Endodermal cell (in vitro differentiated cells): ENCODE measurements around the gene REEP5. TPM values are rescaled to one million over a fixed set of nuclear protein-coding genes. Genes with fewer than 3 reads are reported as not detected.

ENCODE experiments used
- DNase-seq: peaks from one replicate; pipeline ENCODE4 v3.0.0-alpha.2; 2017
- H3K27ac ChIP-seq: 2 replicates; pipeline ENCODE4 v1.5.1; 2013; ENCODE audit warnings: mild to moderate bottlenecking, low read depth, low read length, moderate library complexity
- H3K27me3 ChIP-seq: 2 replicates; pipeline ENCODE4 v1.6.1; 2013; ENCODE audit warnings: mild to moderate bottlenecking, low read length, moderate library complexity; ENCODE audit not compliant: insufficient read depth, control insufficient read depth, poor library complexity, severe bottlenecking
- H3K36me3 ChIP-seq: 2 replicates; pipeline ENCODE4 v1.7.0; 2013; ENCODE audit warnings: mild to moderate bottlenecking, low read length, moderate library complexity; ENCODE audit not compliant: control insufficient read depth, insufficient read depth
- H3K4me1 ChIP-seq: one replicate; pipeline ENCODE4 v1.7.0; 2013; ENCODE audit warnings: low read length; ENCODE audit not compliant: control insufficient read depth, insufficient read depth
- H3K4me3 ChIP-seq: 2 replicates; pipeline ENCODE4 v1.5.1; 2013; ENCODE audit warnings: mild to moderate bottlenecking, low read length, moderate library complexity
- H3K9ac ChIP-seq: 2 replicates; pipeline ENCODE4 v1.6.1; 2013; ENCODE audit warnings: mild to moderate bottlenecking, low read length, moderate library complexity; ENCODE audit not compliant: poor library complexity, severe bottlenecking; ENCODE audit errors: extremely low read depth
- H3K9me3 ChIP-seq: 2 replicates; pipeline ENCODE4 v1.6.1; 2013; ENCODE audit warnings: mild to moderate bottlenecking, low read length, moderate library complexity; ENCODE audit not compliant: control insufficient read depth
- H3K27ac Mint-ChIP-seq: 2 replicates; pipeline ENCODE4 v1.8.0; 2020; ENCODE audit warnings: mixed read lengths
- H3K27me3 Mint-ChIP-seq: 2 replicates; pipeline ENCODE4 v1.8.0; 2021; ENCODE audit warnings: mild to moderate bottlenecking, mixed read lengths; ENCODE audit not compliant: insufficient read depth
- H3K36me3 Mint-ChIP-seq: 2 replicates; pipeline ENCODE4 v1.8.0; 2020; ENCODE audit warnings: low read depth, mixed read lengths
- H3K4me1 Mint-ChIP-seq: 2 replicates; pipeline ENCODE4 v1.8.0; 2020; ENCODE audit warnings: mixed read lengths
- H3K4me3 Mint-ChIP-seq: 2 replicates; pipeline ENCODE4 v1.8.0; 2020; ENCODE audit warnings: mild to moderate bottlenecking, moderate library complexity, mixed read lengths
- H3K9me3 Mint-ChIP-seq: 2 replicates; pipeline ENCODE4 v1.8.0; 2020; ENCODE audit warnings: mild to moderate bottlenecking, mixed read lengths
- CTCF ChIP-seq: fragments of 200-600 bp; sonication (generic); conservative IDR thresholded peaks from 2 replicates; pipeline ENCODE4 v1.5.0; 2021; ENCODE audit warnings: antibody characterized with exemption, mild to moderate bottlenecking
- WGBS, 2 experiments: methylation state at CpG; one replicate each; pipeline versions ENCODE4 v1.1.5 to v1.1.7; 2013; ENCODE audit warnings: missing lambda C conversion rate in 2 of 2, mixed read lengths in 1 of 2; ENCODE audit not compliant: insufficient coverage in 1 of 2, insufficient read length in 1 of 2; 5-methylcytosine and 5-hydroxymethylcytosine counted together
- long read RNA-seq, 4 experiments: library from polyadenylated mRNA in 2 of 4; library from RNA in 1 of 4; library from capped mRNA in 1 of 4; stranded (forward) in 3 of 4; unstranded in 1 of 4; transcript quantifications; one replicate each; pipeline ENCODE4 v2.0.0, GENCODE V29; 2020 to 2021; ENCODE audit warnings: inconsistent platforms in 1 of 4
- polyA plus RNA-seq, 2 experiments: library from polyadenylated mRNA; stranded (reverse); fragments of 50-300 nt; gene quantifications; one replicate each; pipeline ENCODE4 v1.2.3, GENCODE V29; 2013
- total RNA-seq, 2 donors: library from RNA; stranded (reverse); fragmentation: NEBNext Ultra II Directional in 1 of 2; extraction: Animal tissue kit (Norgen Biotek cat#: 25700) in 1 of 2; gene quantifications; 2 replicates in 1 of 2; 3 replicates in 1 of 2; pipeline ENCODE4 v1.2.1, GENCODE V29; 2021

REEP5 gene
- 10 to 100 TPM; 42.1 to 42.3 TPM for total RNA-seq
- 36.2 TPM for polyA plus RNA-seq (2013, experiment 1 of 2)
- polyA plus RNA-seq (2013, experiment 2 of 2) = 31.8 TPM
- long read RNA-seq, experiment 1, transcript REEP5-202 (5 exons, 3,326 nt) = major isoform, 39 of 57 reads
- long read RNA-seq, experiment 1, partial matches to known transcripts = 5 of 57 reads
- long read RNA-seq, experiment 1, other reads (novel, unspliced or antisense) = 12 of 57 reads
- long read RNA-seq, experiment 2, transcript REEP5-202 (5 exons, 3,326 nt) = major isoform, 112 of 121 reads
- long read RNA-seq, experiment 2, partial matches to known transcripts = 3 of 121 reads
- long read RNA-seq, experiment 2, other reads (novel, unspliced or antisense) = 4 of 121 reads
- long read RNA-seq, experiment 3, transcript REEP5-202 (5 exons, 3,326 nt) = major isoform, 318 of 339 reads
- long read RNA-seq, experiment 3, partial matches to known transcripts = 4 of 339 reads
- long read RNA-seq, experiment 3, other reads (novel, unspliced or antisense) = 16 of 339 reads
- long read RNA-seq, experiment 4, transcript REEP5-202 (5 exons, 3,326 nt) = major isoform, 178 of 187 reads
- long read RNA-seq, experiment 4, partial matches to known transcripts = 2 of 187 reads
- long read RNA-seq, experiment 4, other reads (novel, unspliced or antisense) = 6 of 187 reads

GRCh38 chr5:112921833-112922817 is at the start of gene REEP5:
TSS of gene REEP5 (minus strand) at chr5:112922227. CDS start at chr5:112922190, 37 bp downstream.
- Histone ChIP-seq H3K36me3 (peaks cover 19% of the 10 kb centered on the region), H3K9me3 (no peaks in the 10 kb centered on the region), H3K9ac (peak within 1 kb of the TSS; percentile 77), H3K4me1 (peaks cover 6% of the 10 kb centered on the region), H3K27ac (peak within 1 kb of the TSS; percentile 90), H3K27me3 (peaks cover 18% of the 10 kb centered on the region), H3K4me3 (peak within 1 kb of the TSS; percentile 94)
- Mint-ChIP-seq H3K4me1 (peaks cover 21% of the 10 kb centered on the region), H3K4me3 (peak within 1 kb of the TSS; percentile 92), H3K27ac (peak within 1 kb of the TSS; percentile 97), H3K9me3 (no peaks in the 10 kb centered on the region), H3K27me3 (peaks cover 18% of the 10 kb centered on the region), H3K36me3 (peaks cover 18% of the 10 kb centered on the region)
- DNase-seq = peak; percentile 92
- 2 to 4% methylated on average over 41 to 79 of the region's 80 CpGs for WGBS, 2 experiments
- peak; percentile 89 for TF ChIP-seq CTCF

DNA sequence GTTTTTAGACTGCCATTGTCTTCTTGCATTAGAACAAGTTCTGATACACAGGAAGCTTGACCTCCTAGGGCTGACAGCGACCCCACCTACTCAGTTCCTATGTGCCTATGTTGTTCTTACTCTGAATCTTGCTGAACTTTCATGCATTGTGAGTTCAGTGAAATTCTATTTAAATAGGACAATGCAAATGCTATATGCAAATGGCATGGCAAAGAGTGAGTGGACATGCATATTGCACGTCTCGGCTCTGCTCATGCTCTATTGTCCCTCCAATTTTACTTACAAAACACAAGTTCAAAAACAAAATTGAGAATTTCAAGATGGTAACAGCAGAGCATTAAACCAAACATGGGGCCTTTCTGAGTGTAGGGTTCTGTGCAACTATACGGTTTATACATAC is 49.2 kb upstream of the REEP5 start:
- no peak for DNase-seq
- Histone ChIP-seq H3K27me3 (no peaks in the 10 kb centered on the region), H3K4me1 (no peaks in the 10 kb centered on the region), H3K9me3 (no peaks in the 10 kb centered on the region), H3K4me3 (no peak overlapping the region), H3K36me3 (no peaks in the 10 kb centered on the region), H3K27ac (no peak overlapping the region), H3K9ac (no peak overlapping the region)
- WGBS, 2 experiments = 89 to 100% methylated on average over 2 to 4 of the region's 4 CpGs
- Mint-ChIP-seq H3K36me3 (no peaks in the 10 kb centered on the region), H3K27ac (no peak overlapping the region), H3K4me3 (no peak overlapping the region), H3K9me3 (no peaks in the 10 kb centered on the region), H3K4me1 (peaks cover 23% of the 10 kb centered on the region), H3K27me3 (no peaks in the 10 kb centered on the region)
- no peak for TF ChIP-seq CTCF
